ENCODE measurements around the gene CD48. TPM values are rescaled to one million over a fixed set of nuclear protein-coding genes. Genes with fewer than 3 reads are reported as not detected.

The CD48 gene
- total RNA-seq, 4 donors from 2014 or later = 1.1 to 14.6 (median 2.6) TPM

- Histone ChIP-seq H3K9me3 (no peaks in the 10 kb centered on the region), H3K4me3 (no peak overlapping the region), H3K27me3 (peaks cover 0 to 3% (median 0%) of the 10 kb centered on the region in 4 donors), H3K36me3 (no peaks in the 10 kb centered on the region), H3K27ac (replicated peaks in 1 of 4) (no peak overlapping the region), H3K4me1 (no peaks in the 10 kb centered on the region)
- WGBS = 87% methylated on average over 3 of the region's 3 CpGs
- intact Hi-C loops (cut with DNase I) = no loop called here
- TF ChIP-seq POLR2AphosphoS5 (IDR thresholded peaks at IDR 0.05) (no peak), EP300 (IDR thresholded peaks at IDR 0.05) (no peak), POLR2A (IDR thresholded peaks at IDR 0.05; ENCODE audit: low read depth) (no peak), CTCF (IDR thresholded peaks at IDR 0.05) (no peak)
- DNase-seq (ENCODE audit: extremely low spot score) = no peak
Observed at GRCh38 chr1:160636547-160636946, 75.1 kb downstream of the CD48 start.

GRCh38 chr1:160636076-160636475 is 75.5 kb downstream of the CD48 start:
- intact Hi-C loops (cut with DNase I) = no loop called here
- Histone ChIP-seq H3K36me3 (no peaks in the 10 kb centered on the region), H3K9me3 (no peaks in the 10 kb centered on the region), H3K27me3 (peaks cover 0 to 3% (median 0%) of the 10 kb centered on the region in 4 donors), H3K4me1 (peaks cover 0 to under 1% (median 0%) of the 10 kb centered on the region in 4 donors), H3K27ac (replicated peaks in 1 of 4) (no peak overlapping the region), H3K4me3 (no peak overlapping the region)
- no peak for DNase-seq (ENCODE audit: extremely low spot score)
- TF ChIP-seq POLR2AphosphoS5 (IDR thresholded peaks at IDR 0.05) (no peak), CTCF (IDR thresholded peaks at IDR 0.05) (no peak), EP300 (IDR thresholded peaks at IDR 0.05) (no peak), POLR2A (IDR thresholded peaks at IDR 0.05; ENCODE audit: low read depth) (no peak)
- 81% methylated on average over 4 of the region's 4 CpGs for WGBS

GRCh38 chr1:160634543-160635491 is 76.8 kb downstream of the CD48 start:
- TF ChIP-seq POLR2AphosphoS5 (IDR thresholded peaks at IDR 0.05) (no peak), POLR2A (IDR thresholded peaks at IDR 0.05; ENCODE audit: low read depth) (no peak), CTCF (IDR thresholded peaks at IDR 0.05) (no peak), EP300 (IDR thresholded peaks at IDR 0.05) (no peak)
- no peak overlapping the region for H3K27ac ChIP-seq (replicated peaks in 1 of 4)
- no peak for DNase-seq (ENCODE audit: extremely low spot score)
- 88% methylated on average over 17 of the region's 17 CpGs for WGBS
- H3K27me3 ChIP-seq = peaks cover 0 to 3% (median 0%) of the 10 kb centered on the region in 4 donors
- intact Hi-C loops (cut with DNase I) = no loop called here
- H3K4me3 ChIP-seq = no peak overlapping the region
- no peaks in the 10 kb centered on the region for H3K9me3 ChIP-seq
- H3K36me3 ChIP-seq = no peaks in the 10 kb centered on the region
- peaks cover 0 to 10% (median 2%) of the 10 kb centered on the region in 4 donors for H3K4me1 ChIP-seq

GRCh38 chr1:160633330-160633903 is 78.2 kb downstream of the CD48 start:
- no peak for TF ChIP-seq EP300 (IDR thresholded peaks at IDR 0.05)
- TF ChIP-seq CTCF (IDR thresholded peaks at IDR 0.05) = no peak
- TF ChIP-seq POLR2A (IDR thresholded peaks at IDR 0.05; ENCODE audit: low read depth) = no peak
- no peak for TF ChIP-seq POLR2AphosphoS5 (IDR thresholded peaks at IDR 0.05)
- H3K4me1 ChIP-seq = peaks cover 0 to 10% (median 2%) of the 10 kb centered on the region in 4 donors
- WGBS = 48% methylated on average over 2 of the region's 2 CpGs
- no peaks in the 10 kb centered on the region for H3K36me3 ChIP-seq
- peaks cover 0 to under 1% (median 0%) of the 10 kb centered on the region in 4 donors for H3K27me3 ChIP-seq
- no peak overlapping the region for H3K27ac ChIP-seq (replicated peaks in 1 of 4)
- H3K9me3 ChIP-seq = no peaks in the 10 kb centered on the region
- H3K4me3 ChIP-seq = no peak overlapping the region
- intact Hi-C loops (cut with DNase I) = no loop called here
- DNase-seq (ENCODE audit: extremely low spot score) = no peak
